ENCODE results near the gene FCGR2B.
"Not testable (repeated sequence)": the region's sequence is repeated elsewhere in the genome, so short reads cannot be mapped to it uniquely, and the experiment has no call there.

FCGR2B gene

DNA sequence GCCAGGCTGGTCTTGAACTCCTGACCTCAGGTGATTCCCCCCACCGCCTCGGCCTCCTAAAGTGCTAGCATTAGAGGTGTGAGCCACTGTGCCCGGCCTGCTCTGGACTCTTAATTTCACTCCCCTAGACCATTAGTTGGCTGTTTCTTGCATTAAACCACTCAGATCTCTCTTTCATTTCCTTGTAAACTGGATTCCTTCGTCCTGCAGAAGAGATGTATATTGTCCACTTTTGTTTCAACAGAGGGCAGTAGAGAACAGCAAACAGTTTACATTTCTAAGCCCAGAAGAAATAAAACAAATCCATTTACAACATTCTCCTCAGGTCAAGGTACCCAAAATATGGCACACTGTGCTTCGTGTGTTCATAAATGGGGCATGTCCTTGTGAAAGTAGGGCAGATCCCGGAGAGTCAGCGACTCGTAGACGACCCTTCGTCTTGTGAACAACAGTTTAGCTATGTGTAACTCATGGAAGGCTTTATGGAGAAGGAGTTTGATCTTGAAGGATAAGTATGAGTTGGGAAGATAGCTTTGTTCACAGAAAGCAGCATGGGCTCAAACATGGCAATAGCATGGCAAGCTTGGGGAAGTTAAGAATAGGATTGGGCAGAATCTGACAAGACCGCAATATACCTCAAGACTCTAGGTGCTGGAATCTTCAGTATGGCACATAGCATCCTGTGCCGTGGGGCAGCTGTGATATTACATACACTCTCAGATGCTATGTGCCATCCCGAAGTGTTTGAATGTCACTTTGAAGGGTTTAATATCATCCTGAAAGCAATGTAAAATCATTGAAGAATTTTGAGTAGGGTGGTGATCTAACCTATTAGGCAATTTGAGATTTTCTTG, 15.2 kb upstream of the FCGR2B start:
- not testable (repeated sequence) for H3K36me3 ChIP-seq (ENCODE audit: low read depth); H3K4me3 ChIP-seq (ENCODE audit: severe bottlenecking); DNase-seq (ENCODE audit: low spot score); H3K27me3 ChIP-seq (ENCODE audit: insufficient read depth, poor library complexity, severe bottlenecking); H3K27ac ChIP-seq (ENCODE audit: poor library complexity, severe bottlenecking); H3K4me1 ChIP-seq (ENCODE audit: insufficient read depth, poor library complexity, severe bottlenecking); H3K9me3 ChIP-seq (ENCODE audit: severe bottlenecking)
- TF ChIP-seq, protein P1, sequence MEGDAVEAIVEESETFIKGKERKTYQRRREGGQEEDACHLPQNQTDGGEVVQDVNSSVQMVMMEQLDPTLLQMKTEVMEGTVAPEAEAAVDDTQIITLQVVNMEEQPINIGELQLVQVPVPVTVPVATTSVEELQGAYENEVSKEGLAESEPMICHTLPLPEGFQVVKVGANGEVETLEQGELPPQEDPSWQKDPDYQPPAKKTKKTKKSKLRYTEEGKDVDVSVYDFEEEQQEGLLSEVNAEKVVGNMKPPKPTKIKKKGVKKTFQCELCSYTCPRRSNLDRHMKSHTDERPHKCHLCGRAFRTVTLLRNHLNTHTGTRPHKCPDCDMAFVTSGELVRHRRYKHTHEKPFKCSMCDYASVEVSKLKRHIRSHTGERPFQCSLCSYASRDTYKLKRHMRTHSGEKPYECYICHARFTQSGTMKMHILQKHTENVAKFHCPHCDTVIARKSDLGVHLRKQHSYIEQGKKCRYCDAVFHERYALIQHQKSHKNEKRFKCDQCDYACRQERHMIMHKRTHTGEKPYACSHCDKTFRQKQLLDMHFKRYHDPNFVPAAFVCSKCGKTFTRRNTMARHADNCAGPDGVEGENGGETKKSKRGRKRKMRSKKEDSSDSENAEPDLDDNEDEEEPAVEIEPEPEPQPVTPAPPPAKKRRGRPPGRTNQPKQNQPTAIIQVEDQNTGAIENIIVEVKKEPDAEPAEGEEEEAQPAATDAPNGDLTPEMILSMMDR (IDR thresholded peaks at IDR 0.05; ENCODE audit: poor library complexity, severe bottlenecking), result peak; percentile 56
- peak; percentile 60; the same call in 2 of the 3 replicates for ATAC-seq (ENCODE audit: low read depth)

DNA sequence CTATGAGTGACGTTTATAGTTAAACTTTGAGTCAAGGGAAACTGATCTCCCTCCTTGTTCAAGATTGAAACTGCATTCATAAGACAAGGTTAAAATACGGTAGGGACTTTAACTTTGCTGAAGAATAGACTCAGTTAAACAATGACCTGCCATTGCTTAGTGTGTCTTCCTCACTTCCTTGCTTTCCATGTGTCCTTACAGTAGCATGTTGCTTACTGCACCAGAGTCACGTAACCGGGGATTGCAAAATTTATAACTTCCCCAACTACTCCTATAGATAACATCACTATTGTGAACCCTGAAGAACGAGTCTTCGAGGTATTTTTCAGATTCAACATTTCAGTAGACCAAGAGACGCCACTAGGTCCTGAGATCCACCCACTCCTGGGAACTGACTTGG, 9.4 kb upstream of the FCGR2B start:
- H3K27me3 ChIP-seq (ENCODE audit: insufficient read depth, poor library complexity, severe bottlenecking); H3K4me3 ChIP-seq (ENCODE audit: severe bottlenecking); H3K27ac ChIP-seq (ENCODE audit: poor library complexity, severe bottlenecking); DNase-seq (ENCODE audit: low spot score); H3K9me3 ChIP-seq (ENCODE audit: severe bottlenecking); H3K4me1 ChIP-seq (ENCODE audit: insufficient read depth, poor library complexity, severe bottlenecking); H3K36me3 ChIP-seq (ENCODE audit: low read depth); ATAC-seq (ENCODE audit: low read depth): not testable (repeated sequence)

DNA sequence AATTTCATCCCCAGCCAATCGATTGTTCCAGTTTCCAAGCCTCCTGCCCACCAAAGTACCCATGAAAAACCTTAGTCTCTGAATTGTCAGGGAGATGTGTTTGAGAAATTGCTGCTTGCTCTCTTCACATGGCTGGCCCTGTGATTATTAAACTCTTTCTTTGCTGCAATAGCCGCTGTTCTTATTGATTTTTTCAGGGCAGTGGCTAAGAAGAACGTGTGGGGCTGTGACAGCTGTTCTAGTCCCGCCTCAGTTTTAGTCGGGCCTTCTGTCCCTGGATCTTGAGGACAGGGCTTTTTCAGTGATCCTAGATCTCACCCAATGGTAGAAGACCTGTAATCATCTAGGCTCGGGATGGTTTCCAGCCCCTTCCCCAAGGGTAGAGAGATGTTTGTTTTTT, 9.0 kb upstream of the FCGR2B start:
- not testable (repeated sequence) for H3K27ac ChIP-seq (ENCODE audit: poor library complexity, severe bottlenecking); H3K4me3 ChIP-seq (ENCODE audit: severe bottlenecking); H3K36me3 ChIP-seq (ENCODE audit: low read depth); H3K27me3 ChIP-seq (ENCODE audit: insufficient read depth, poor library complexity, severe bottlenecking); H3K9me3 ChIP-seq (ENCODE audit: severe bottlenecking); DNase-seq (ENCODE audit: low spot score); ATAC-seq (ENCODE audit: low read depth); H3K4me1 ChIP-seq (ENCODE audit: insufficient read depth, poor library complexity, severe bottlenecking)

DNA sequence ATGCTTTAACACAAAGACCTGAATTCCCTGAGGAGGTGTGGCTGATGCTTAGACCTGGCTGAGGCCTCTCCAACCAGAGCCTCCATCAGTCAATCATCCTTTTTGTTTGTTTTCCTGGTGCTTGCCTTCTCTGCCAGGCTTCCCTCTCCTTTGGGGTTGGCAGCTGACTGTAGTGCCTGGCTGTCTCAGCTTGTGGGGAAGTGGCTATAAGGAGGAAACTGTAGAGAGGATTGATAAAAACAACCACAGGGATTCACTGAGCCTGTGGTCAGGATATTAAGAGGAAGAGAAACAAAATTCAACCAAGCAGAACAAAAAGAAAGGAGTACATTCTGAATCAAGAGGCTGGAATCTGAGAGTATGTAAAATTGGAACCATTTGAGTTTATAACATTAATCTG, 4.4 kb upstream of the FCGR2B start:
- not testable (repeated sequence) for H3K4me3 ChIP-seq (ENCODE audit: severe bottlenecking); H3K27ac ChIP-seq (ENCODE audit: poor library complexity, severe bottlenecking); ATAC-seq (ENCODE audit: low read depth); H3K9me3 ChIP-seq (ENCODE audit: severe bottlenecking); H3K27me3 ChIP-seq (ENCODE audit: insufficient read depth, poor library complexity, severe bottlenecking); H3K4me1 ChIP-seq (ENCODE audit: insufficient read depth, poor library complexity, severe bottlenecking); H3K36me3 ChIP-seq (ENCODE audit: low read depth); DNase-seq (ENCODE audit: low spot score)

DNA sequence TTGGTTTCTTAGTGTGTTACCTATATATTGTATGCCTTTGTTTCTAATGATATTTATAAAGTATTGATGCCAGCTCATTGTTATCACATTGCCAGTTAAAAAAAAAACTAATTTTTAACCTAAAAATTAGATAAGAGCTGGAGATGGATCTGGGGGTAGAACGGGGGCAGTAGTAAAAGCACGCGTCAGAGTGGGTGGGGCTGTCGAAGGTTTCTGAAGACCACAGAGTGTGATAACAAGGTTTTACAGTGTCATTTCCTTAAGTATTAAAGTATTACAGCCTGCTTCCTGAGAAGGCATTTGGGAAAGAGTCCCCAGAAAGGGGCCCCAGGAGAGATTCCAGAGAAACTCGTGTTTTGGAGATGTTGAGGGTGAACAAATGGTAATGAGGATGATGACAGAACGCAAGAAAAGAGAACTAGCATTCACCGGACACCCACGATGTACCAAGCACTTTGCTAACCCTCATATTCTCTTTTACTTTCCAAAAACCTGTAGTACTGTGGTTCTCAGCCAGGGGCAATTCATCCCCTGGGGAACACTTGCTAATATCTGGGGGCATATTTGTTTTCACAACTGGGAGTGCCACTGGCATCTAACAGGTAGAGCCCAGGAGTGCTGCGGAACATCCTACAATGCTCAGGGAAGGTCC, 1.2 kb upstream of the FCGR2B start:
- H3K27ac ChIP-seq (ENCODE audit: poor library complexity, severe bottlenecking); H3K4me3 ChIP-seq (ENCODE audit: severe bottlenecking); H3K9me3 ChIP-seq (ENCODE audit: severe bottlenecking); H3K27me3 ChIP-seq (ENCODE audit: insufficient read depth, poor library complexity, severe bottlenecking); H3K36me3 ChIP-seq (ENCODE audit: low read depth); H3K4me1 ChIP-seq (ENCODE audit: insufficient read depth, poor library complexity, severe bottlenecking); ATAC-seq (ENCODE audit: low read depth); DNase-seq (ENCODE audit: low spot score): not testable (repeated sequence)

DNA sequence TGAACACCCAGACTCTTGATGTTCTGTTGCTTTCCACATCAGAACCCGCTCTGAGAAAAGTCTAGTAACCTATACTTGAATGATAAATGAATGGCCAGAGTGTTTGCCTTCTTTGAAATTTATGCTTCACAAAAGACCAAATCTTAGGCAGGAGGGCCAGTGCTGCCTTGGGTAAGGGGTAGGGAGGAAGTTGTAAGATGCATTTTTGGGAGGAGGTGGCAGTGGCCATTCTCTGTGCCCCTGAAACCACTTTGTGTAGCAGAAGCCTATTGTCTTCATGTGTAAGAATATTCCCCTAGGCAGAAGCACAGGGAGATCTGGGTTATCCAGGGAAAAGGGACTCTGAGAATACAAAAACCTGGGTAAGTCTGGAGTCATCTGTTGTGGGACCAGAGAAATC, 626 bp downstream of the FCGR2B start:
- H3K36me3 ChIP-seq (ENCODE audit: low read depth); H3K27me3 ChIP-seq (ENCODE audit: insufficient read depth, poor library complexity, severe bottlenecking); H3K27ac ChIP-seq (ENCODE audit: poor library complexity, severe bottlenecking); DNase-seq (ENCODE audit: low spot score); H3K4me3 ChIP-seq (ENCODE audit: severe bottlenecking); H3K4me1 ChIP-seq (ENCODE audit: insufficient read depth, poor library complexity, severe bottlenecking); ATAC-seq (ENCODE audit: low read depth); H3K9me3 ChIP-seq (ENCODE audit: severe bottlenecking): not testable (repeated sequence)

DNA sequence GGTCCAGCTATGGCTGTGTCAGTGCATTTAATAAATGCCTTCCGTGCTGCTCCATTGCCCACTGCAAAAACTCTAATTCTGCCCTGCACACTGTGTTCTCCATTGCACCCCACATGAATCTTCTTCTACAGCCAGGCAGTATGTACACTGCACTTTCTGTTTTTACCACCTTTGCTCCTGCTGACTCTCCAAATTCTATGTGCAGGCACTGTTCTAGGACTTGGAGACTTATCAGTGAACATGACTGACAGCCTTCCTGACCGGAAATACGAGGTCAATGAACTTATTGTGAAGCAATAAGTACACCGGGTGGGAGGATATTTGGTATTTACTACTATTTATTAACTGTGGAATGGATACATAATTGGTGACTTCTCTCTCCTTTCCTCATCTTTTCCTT, 1.7 kb downstream of the FCGR2B start:
- not testable (repeated sequence) for H3K4me3 ChIP-seq (ENCODE audit: severe bottlenecking); H3K4me1 ChIP-seq (ENCODE audit: insufficient read depth, poor library complexity, severe bottlenecking); ATAC-seq (ENCODE audit: low read depth); H3K9me3 ChIP-seq (ENCODE audit: severe bottlenecking); H3K36me3 ChIP-seq (ENCODE audit: low read depth); DNase-seq (ENCODE audit: low spot score); H3K27me3 ChIP-seq (ENCODE audit: insufficient read depth, poor library complexity, severe bottlenecking); H3K27ac ChIP-seq (ENCODE audit: poor library complexity, severe bottlenecking)

DNA sequence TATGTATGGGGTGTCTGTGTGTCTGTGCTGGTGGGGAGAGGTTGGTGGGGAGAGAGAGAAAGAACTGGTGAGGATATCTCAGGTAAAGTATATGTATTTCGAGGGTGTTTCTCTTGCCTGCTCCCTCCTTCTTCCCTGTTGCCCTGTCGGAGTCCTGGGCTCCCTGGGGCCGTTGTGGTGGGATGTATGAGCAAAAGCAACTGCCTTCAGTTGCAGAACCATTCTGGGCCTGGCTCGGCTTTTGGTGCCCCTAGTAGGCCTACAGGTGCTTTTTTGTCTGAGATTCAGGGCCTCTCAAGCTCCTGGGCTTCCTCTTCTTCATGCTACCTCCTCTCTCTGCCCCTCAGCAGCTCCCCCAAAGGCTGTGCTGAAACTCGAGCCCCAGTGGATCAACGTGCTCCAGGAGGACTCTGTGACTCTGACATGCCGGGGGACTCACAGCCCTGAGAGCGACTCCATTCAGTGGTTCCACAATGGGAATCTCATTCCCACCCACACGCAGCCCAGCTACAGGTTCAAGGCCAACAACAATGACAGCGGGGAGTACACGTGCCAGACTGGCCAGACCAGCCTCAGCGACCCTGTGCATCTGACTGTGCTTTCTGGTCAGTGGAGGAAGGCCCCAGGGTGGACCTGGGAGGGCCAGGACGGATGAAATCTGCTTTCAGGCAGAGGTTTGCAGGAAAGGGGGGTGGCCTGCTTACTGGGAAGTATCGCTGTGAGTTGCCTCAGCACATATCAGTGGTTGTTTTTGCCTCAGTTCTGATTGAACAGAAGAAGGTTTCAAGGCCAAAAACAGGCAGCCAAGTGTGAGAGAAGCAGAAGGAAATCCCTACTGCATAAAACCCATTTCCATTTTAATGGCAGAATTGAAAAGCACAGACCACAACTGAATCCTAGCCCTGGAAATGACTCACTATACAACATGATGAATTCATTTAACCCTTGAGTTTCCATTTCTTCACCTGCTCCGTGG, 8.4 kb downstream of the FCGR2B start:
- not testable (repeated sequence) for H3K4me1 ChIP-seq (ENCODE audit: insufficient read depth, poor library complexity, severe bottlenecking); H3K36me3 ChIP-seq (ENCODE audit: low read depth); H3K27me3 ChIP-seq (ENCODE audit: insufficient read depth, poor library complexity, severe bottlenecking); DNase-seq (ENCODE audit: low spot score); H3K4me3 ChIP-seq (ENCODE audit: severe bottlenecking); H3K27ac ChIP-seq (ENCODE audit: poor library complexity, severe bottlenecking); H3K9me3 ChIP-seq (ENCODE audit: severe bottlenecking); ATAC-seq (ENCODE audit: low read depth)

DNA sequence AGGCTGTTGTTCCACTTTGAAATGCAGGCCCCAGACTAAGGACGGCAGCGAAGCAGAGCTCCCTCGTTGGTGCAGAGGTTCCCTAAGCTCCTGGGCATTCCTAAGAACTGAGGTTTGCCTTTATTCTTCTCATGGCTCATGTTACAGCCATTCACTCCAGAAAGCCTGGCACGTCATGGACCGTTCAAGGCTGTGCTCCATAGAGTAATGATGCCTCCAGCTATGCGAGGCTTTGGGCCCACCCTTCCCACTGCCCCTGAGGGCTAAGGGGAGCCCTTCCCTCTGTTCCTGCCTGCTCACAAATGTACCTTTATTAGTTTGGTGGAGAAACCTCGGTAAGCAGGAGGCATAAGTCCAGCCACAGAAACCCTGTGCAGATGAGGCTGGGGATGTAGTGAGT, 10.5 kb downstream of the FCGR2B start:
- H3K4me1 ChIP-seq (ENCODE audit: insufficient read depth, poor library complexity, severe bottlenecking); H3K36me3 ChIP-seq (ENCODE audit: low read depth); ATAC-seq (ENCODE audit: low read depth); H3K27ac ChIP-seq (ENCODE audit: poor library complexity, severe bottlenecking); DNase-seq (ENCODE audit: low spot score); H3K27me3 ChIP-seq (ENCODE audit: insufficient read depth, poor library complexity, severe bottlenecking); H3K4me3 ChIP-seq (ENCODE audit: severe bottlenecking); H3K9me3 ChIP-seq (ENCODE audit: severe bottlenecking): not testable (repeated sequence)

DNA sequence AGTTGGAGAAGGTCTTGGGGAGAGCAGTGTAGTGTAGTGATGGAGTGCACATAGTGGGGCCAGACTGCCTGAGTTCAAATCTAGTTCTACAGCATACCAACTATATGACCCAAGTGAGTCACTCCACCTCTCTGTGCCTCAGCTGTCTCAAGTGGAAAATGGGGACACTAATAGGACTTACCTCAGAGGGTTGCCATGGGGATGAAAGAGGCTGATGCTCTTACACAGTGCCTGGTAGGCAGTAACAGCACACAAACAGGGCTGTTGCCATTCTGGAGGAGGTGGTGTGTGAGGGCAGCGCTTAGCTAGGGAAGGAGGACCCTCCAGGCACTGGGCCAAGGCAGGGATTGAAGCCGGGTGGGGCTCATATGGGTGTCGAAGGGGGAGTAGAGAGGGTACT, 11.5 kb downstream of the FCGR2B start:
- not testable (repeated sequence) for H3K36me3 ChIP-seq (ENCODE audit: low read depth); ATAC-seq (ENCODE audit: low read depth); H3K27ac ChIP-seq (ENCODE audit: poor library complexity, severe bottlenecking); H3K4me3 ChIP-seq (ENCODE audit: severe bottlenecking); H3K9me3 ChIP-seq (ENCODE audit: severe bottlenecking); H3K4me1 ChIP-seq (ENCODE audit: insufficient read depth, poor library complexity, severe bottlenecking); H3K27me3 ChIP-seq (ENCODE audit: insufficient read depth, poor library complexity, severe bottlenecking); DNase-seq (ENCODE audit: low spot score)
